Psoas muscle (tissue), 8 donors: ENCODE results near the gene ZBTB8A. TPM values are rescaled to one million over a fixed set of nuclear protein-coding genes. Genes with fewer than 3 reads are reported as not detected.

Source experiments
- ATAC-seq, 4 donors: fragments of 200-7000 bp; cut with Tn5 transposase; one replicate each; pipeline ENCODE4 v1.9.1; 2020; ENCODE audit warnings: moderate library complexity in 3 of 4, mild to moderate bottlenecking in 2 of 4
- DNase-seq, 2 donors: peaks; one replicate each; pipeline ENCODE4 v3.0.0-alpha.2; 2020
- H3K27ac ChIP-seq: fragments of 200-600 bp; one replicate; pipeline ENCODE4 v1.8.0; 2022
- H3K27me3 ChIP-seq, 3 donors: fragments of 200-600 bp in 1 of 3; one replicate each; pipeline versions ENCODE4 v1.6.1 to v1.8.0; 2013 to 2022; ENCODE audit warnings: low read length in 2 of 3, mild to moderate bottlenecking in 2 of 3, moderate library complexity in 1 of 3; ENCODE audit not compliant: insufficient read depth in 3 of 3
- H3K36me3 ChIP-seq, 2 donors: fragments of 200-600 bp in 1 of 2; one replicate each; pipeline versions ENCODE4 v1.6.1 to v1.8.0; 2013 to 2022; ENCODE audit warnings: low read depth in 1 of 2, mild to moderate bottlenecking in 1 of 2, moderate library complexity in 1 of 2; ENCODE audit not compliant: insufficient read depth in 1 of 2
- H3K4me1 ChIP-seq: fragments of 200-600 bp; one replicate; pipeline ENCODE4 v1.8.0; 2022
- H3K4me3 ChIP-seq: fragments of 200-600 bp; one replicate; pipeline ENCODE4 v1.8.0; 2022; ENCODE audit warnings: mild to moderate bottlenecking
- H3K9me3 ChIP-seq: fragments of 200-600 bp; one replicate; pipeline ENCODE4 v1.8.0; 2022
- WGBS, 3 donors: extraction: QIAGEN DNeasy Blood & Tissue Kit; methylation state at CpG; one replicate each; pipeline versions ENCODE4 v1.1.6 to v1.1.7; 2013; 5-methylcytosine and 5-hydroxymethylcytosine counted together
- intact Hi-C, 2 donors: fragments of 100-400 bp; cut with DNase I; formaldehyde crosslinking; loops; one replicate each; pipeline versions ENCODE4 v1.11.0 to v1.14.2; 2022
- polyA plus RNA-seq, 3 donors: library from polyadenylated mRNA; stranded (reverse); fragments of 200-250 nt; gene quantifications; one replicate each; pipeline ENCODE4 v1.2.3, GENCODE V29; 2013
- total RNA-seq, 4 donors: library from RNA; stranded (reverse); fragmentation: NEBNext Ultra II Directional in 2 of 4; extraction: Animal tissue kit (Norgen Biotek cat#: 25700) in 2 of 4; gene quantifications; one replicate each; pipeline versions ENCODE4 v1.2.1 to v1.2.4, GENCODE V29; 2021 to 2023
- TF ChIP-seq, protein P1 (sequence below): fragments of 200-600 bp; IDR thresholded peaks from one replicate; pipeline ENCODE4 v1.8.0; 2022; ENCODE audit warnings: antibody characterized with exemption
- donor health status: healthy with polysubstance abuse.
- donor health status: DM: no; HTN: no; CAD: no; lungs with moderate emphysema.
- donor health status: Bipolar disorder and iron deficiency.
- donor health status: healthy.
- donor health status: DM: yes; HTN: yes; CAD: no.
- donor health status: DM: no; HTN: no; CAD: no.
- donor health status: DM: no; HTN: no; CAD: no.
- donor health status: DM: yes; HTN: yes; CAD: no.

Gene ZBTB8A
- total and polyA plus RNA-seq, 7 donors, result 1.6 to 3.6 (median 2.5) TPM

DNA sequence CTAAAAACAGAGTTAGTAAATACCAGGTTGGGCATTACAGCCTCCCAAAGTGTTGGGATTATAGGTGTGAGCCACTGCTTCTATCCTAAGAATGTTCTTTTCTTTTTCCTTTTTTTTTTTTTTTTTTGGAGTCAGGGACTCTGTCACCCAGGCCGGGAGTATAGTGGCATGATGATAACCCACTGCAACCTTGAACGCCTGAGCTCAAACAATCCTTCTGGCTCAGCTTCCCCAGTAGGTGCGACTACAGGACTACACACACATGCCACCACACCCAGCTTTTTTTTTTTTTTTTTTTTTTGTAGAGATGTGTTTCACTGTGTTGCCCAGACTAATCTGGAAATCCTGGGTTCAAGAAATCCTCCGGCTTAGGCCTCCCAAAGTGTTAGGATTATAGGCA is 105.2 kb downstream of the ZBTB8A start:
- no peaks in the 10 kb centered on the region for H3K9me3 ChIP-seq
- H3K27me3 ChIP-seq, result no peaks in the 10 kb centered on the region
- H3K4me3 ChIP-seq, result no peak overlapping the region
- no peak overlapping the region for H3K27ac ChIP-seq
- peaks cover 19% of the 10 kb centered on the region for H3K4me1 ChIP-seq
- peaks cover 0 to 11% of the 10 kb centered on the region in 2 donors for H3K36me3 ChIP-seq
- ATAC-seq, result no peak
- TF ChIP-seq, protein P1, sequence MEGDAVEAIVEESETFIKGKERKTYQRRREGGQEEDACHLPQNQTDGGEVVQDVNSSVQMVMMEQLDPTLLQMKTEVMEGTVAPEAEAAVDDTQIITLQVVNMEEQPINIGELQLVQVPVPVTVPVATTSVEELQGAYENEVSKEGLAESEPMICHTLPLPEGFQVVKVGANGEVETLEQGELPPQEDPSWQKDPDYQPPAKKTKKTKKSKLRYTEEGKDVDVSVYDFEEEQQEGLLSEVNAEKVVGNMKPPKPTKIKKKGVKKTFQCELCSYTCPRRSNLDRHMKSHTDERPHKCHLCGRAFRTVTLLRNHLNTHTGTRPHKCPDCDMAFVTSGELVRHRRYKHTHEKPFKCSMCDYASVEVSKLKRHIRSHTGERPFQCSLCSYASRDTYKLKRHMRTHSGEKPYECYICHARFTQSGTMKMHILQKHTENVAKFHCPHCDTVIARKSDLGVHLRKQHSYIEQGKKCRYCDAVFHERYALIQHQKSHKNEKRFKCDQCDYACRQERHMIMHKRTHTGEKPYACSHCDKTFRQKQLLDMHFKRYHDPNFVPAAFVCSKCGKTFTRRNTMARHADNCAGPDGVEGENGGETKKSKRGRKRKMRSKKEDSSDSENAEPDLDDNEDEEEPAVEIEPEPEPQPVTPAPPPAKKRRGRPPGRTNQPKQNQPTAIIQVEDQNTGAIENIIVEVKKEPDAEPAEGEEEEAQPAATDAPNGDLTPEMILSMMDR, result no peak
- 90 to 93% (median 91%) methylated on average over 4 of the region's 4 CpGs for WGBS, 3 donors
- intact Hi-C loops, result no loop called here
- DNase-seq, result no peak

DNA sequence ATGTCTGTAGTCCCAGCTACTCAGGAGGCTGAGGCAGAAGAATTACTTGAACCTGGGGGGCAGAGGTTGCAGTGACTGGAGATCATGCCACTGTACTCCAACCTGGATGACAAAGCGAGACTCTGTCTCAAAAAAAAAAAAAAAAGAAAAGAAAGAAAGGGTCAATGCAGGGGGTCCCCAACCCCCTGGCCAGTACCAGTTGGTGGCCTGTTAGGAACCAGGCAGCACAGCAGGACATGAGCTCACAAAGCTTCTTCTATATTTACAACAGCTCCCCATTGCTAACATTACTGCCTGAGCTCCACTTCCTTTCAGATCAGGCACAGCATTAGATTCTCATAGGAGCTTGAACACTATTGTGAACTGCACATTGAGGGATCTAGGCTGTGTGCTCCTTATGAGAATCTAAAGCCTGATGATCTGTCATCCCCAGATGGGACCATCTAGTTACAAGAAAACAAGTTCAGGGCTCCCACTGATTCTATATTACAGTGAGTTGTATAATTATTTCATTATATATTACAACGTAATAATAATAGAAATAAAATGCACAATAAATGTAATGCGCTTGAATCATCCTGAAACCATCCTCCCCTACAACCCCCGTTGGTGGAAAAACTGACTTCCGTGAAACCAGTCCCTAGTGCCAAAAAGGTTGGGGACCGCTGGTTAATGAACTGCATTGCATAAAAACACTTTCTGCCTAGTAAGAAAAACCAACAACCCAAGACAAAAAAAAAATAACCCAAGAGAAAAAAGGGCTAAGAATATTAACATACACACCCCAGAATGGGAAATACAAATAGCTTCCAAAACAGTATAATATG is 108.3 kb downstream of the ZBTB8A start:
- no peak overlapping the region for H3K27ac ChIP-seq
- WGBS, 3 donors, result 78 to 79% (median 79%) methylated on average over 6 of the region's 6 CpGs
- intact Hi-C loops, result no loop called here
- H3K9me3 ChIP-seq, result no peaks in the 10 kb centered on the region
- DNase-seq (no peak), ATAC-seq (no peak)
- H3K4me3 ChIP-seq, result no peak overlapping the region
- TF ChIP-seq, protein P1, result no peak
- peaks cover 27% of the 10 kb centered on the region for H3K4me1 ChIP-seq
- H3K27me3 ChIP-seq, result no peaks in the 10 kb centered on the region
- peaks cover 0 to 18% of the 10 kb centered on the region in 2 donors for H3K36me3 ChIP-seq

DNA sequence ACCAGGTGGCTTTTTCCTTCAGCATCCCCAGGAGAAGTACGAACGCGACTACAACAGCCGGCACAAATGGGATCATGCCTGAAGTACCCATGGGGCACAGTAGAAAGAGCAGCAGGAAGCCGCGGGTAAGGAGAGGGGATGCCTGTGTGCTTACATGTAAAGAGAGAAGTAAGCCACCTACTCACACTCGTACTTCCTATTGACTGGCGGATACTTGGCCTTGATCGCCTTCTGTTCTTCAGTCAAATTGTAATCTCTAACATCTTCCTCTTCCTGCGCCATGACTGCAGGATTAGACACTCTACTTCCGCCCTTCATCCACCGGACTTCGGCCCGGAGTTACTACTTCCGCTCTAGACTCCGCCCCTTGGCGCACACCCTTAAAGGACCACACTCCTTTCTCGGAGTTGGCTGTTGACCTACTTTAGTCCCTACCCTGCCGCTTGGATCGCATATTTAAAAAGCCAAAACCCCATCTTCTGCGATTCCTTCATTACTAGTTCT is 111.1 kb downstream of the ZBTB8A start, which contains the start of gene ZBTB8OS:
ZBTB8OS (minus strand) TSS at position 303 of the 504 bp plus-strand sequence; CDS start at position 282, 21 bp downstream.
- DNase-seq (peak; percentile 91 to 96), ATAC-seq (peak; percentile 87 to 90 (median 88))
- peaks cover 43% of the 10 kb centered on the region for H3K4me1 ChIP-seq
- 0 to 2% (median 0%) methylated on average over 21 of the region's 21 CpGs for WGBS, 3 donors
- H3K27me3 ChIP-seq, result no peaks in the 10 kb centered on the region
- H3K4me3 ChIP-seq, result peak within 1 kb of the TSS; percentile 84
- TF ChIP-seq, protein P1, result no peak
- intact Hi-C loops, result loop anchor here in 1 of 2 donors (5.0 kb wide), 1 partner anchor 52 kb away; the partner anchor contains the start of gene SYNC
- no peaks in the 10 kb centered on the region for H3K9me3 ChIP-seq
- H3K36me3 ChIP-seq, result peaks cover 0 to 44% of the 10 kb centered on the region in 2 donors
- H3K27ac ChIP-seq, result peak within 1 kb of the TSS; percentile 99

DNA sequence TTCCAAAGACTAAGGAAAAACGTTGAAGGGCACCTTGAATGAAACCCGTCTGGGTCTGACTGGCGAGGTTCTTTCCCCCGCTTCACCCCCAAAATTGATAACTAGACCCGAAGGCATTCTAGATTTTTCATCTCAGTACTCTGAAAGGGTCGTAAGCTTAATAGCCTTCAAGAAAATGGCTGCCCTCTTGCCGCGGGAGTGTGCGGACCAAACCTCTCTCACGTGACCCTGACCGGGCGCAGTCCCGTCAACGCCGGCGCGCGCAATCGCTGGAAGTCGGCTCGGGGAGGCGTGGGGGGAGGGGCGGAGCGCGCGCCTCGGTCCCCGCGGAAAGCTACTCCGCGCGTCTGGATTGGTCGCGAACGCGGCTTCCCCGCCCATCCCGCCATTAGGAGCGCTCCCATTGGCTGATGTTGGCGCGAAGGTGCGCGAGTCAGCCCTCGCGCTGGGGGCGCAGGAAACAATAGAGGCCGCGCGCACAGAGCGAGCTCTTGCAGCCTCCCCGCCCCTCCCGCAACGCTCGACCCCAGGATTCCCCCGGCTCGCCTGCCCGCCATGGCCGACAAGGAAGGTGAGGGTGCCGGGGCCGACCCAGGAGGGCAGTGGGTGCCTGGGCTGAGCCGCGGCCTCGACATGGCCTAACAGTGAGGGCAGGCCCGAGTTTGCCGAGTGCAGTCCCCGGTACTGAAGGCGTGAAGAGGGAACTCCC is 111.7 kb downstream of the ZBTB8A start, which contains the start of gene RBBP4:
RBBP4 (plus strand) TSS at position 457 of the 709 bp plus-strand sequence; CDS start at position 556, 99 bp downstream.
- intact Hi-C loops, result loop anchor here in 1 of 2 donors (5.0 kb wide), 1 partner anchor 51 kb away; the partner anchor contains the start of gene SYNC
- WGBS, 3 donors, result 0% methylated on average over 47 to 67 of the region's 67 CpGs

More for the DNA sequence above, 111.7 kb downstream of the ZBTB8A start, which contains the start of gene RBBP4:
- peak within 1 kb of the TSS; percentile 84 for H3K4me3 ChIP-seq
- peaks cover 0 to 50% of the 10 kb centered on the region in 2 donors for H3K36me3 ChIP-seq
- no peaks in the 10 kb centered on the region for H3K9me3 ChIP-seq
- peaks cover 43% of the 10 kb centered on the region for H3K4me1 ChIP-seq
- peak within 1 kb of the TSS; percentile 99 for H3K27ac ChIP-seq
- TF ChIP-seq, protein P1, result peak; percentile 1
- peak; percentile 94 to 96 (median 96) for ATAC-seq
- no peaks in the 10 kb centered on the region for H3K27me3 ChIP-seq
- peak; percentile 99 for DNase-seq
